ENCODE measurements around the gene BTNL3.

BTNL3 gene

GRCh38 chr5:181027452-181028031 is 38.9 kb downstream of the BTNL3 start:
- Histone ChIP-seq H3K36me3 (ENCODE audit: control insufficient read depth, insufficient read depth, low read length) (no peaks in the 10 kb centered on the region), H3K27me3 (replicated peaks; ENCODE audit: control insufficient read depth, insufficient read depth, low read length) (no peaks in the 10 kb centered on the region), H3K4me3 (replicated peaks; ENCODE audit: low read depth, low read length) (no peak overlapping the region)
- TF ChIP-seq CTCF (IDR thresholded peaks at IDR 0.05; ENCODE audit: insufficient read depth, low read length, poor library complexity, severe bottlenecking): no peak
- no peak for DNase-seq (ENCODE audit: extremely low read depth, insufficient read length)

- Histone ChIP-seq H3K27me3 (replicated peaks; ENCODE audit: control insufficient read depth, insufficient read depth, low read length) (no peaks in the 10 kb centered on the region), H3K4me3 (replicated peaks; ENCODE audit: low read depth, low read length) (no peak overlapping the region), H3K36me3 (ENCODE audit: control insufficient read depth, insufficient read depth, low read length) (no peaks in the 10 kb centered on the region)
- TF ChIP-seq CTCF (IDR thresholded peaks at IDR 0.05; ENCODE audit: insufficient read depth, low read length, poor library complexity, severe bottlenecking): no peak
- DNase-seq (ENCODE audit: extremely low read depth, insufficient read length): no peak
Observed at GRCh38 chr5:181028032-181028819, 39.6 kb downstream of the BTNL3 start.

- Histone ChIP-seq H3K27me3 (replicated peaks; ENCODE audit: control insufficient read depth, insufficient read depth, low read length) (no peaks in the 10 kb centered on the region), H3K4me3 (replicated peaks; ENCODE audit: low read depth, low read length) (no peak overlapping the region), H3K36me3 (ENCODE audit: control insufficient read depth, insufficient read depth, low read length) (no peaks in the 10 kb centered on the region)
- no peak for TF ChIP-seq CTCF (IDR thresholded peaks at IDR 0.05; ENCODE audit: insufficient read depth, low read length, poor library complexity, severe bottlenecking)
- DNase-seq (ENCODE audit: extremely low read depth, insufficient read length): no peak
Observed at GRCh38 chr5:181031716-181032115, 43.1 kb downstream of the BTNL3 start.

GRCh38 chr5:181035991-181036815 is 47.6 kb downstream of the BTNL3 start:
- Histone ChIP-seq H3K4me3 (replicated peaks; ENCODE audit: low read depth, low read length) (no peak overlapping the region), H3K27me3 (replicated peaks; ENCODE audit: control insufficient read depth, insufficient read depth, low read length) (no peaks in the 10 kb centered on the region), H3K36me3 (ENCODE audit: control insufficient read depth, insufficient read depth, low read length) (no peaks in the 10 kb centered on the region)
- TF ChIP-seq CTCF (IDR thresholded peaks at IDR 0.05; ENCODE audit: insufficient read depth, low read length, poor library complexity, severe bottlenecking): no peak
- no peak for DNase-seq (ENCODE audit: extremely low read depth, insufficient read length)

GRCh38 chr5:181036816-181037364 is 48.2 kb downstream of the BTNL3 start:
- Histone ChIP-seq H3K36me3 (ENCODE audit: control insufficient read depth, insufficient read depth, low read length) (no peaks in the 10 kb centered on the region), H3K27me3 (replicated peaks; ENCODE audit: control insufficient read depth, insufficient read depth, low read length) (no peaks in the 10 kb centered on the region), H3K4me3 (replicated peaks; ENCODE audit: low read depth, low read length) (no peak overlapping the region)
- DNase-seq (ENCODE audit: extremely low read depth, insufficient read length): no peak
- no peak for TF ChIP-seq CTCF (IDR thresholded peaks at IDR 0.05; ENCODE audit: insufficient read depth, low read length, poor library complexity, severe bottlenecking)

Measured in GM06990 (cell line).